ENCODE results near the gene COMP. TPM values are rescaled to one million over a fixed set of nuclear protein-coding genes. Genes with fewer than 3 reads are reported as not detected.
"Not testable (repeated sequence)": the region's sequence is repeated elsewhere in the genome, so short reads cannot be mapped to it uniquely, and the experiment has no call there.

COMP gene
- total RNA-seq, 1 donor from 2014 or later, result 0.98 TPM

GRCh38 chr19:18736415-18737336, 54.4 kb downstream of the COMP start:
- TF ChIP-seq POLR2AphosphoS5 (IDR thresholded peaks at IDR 0.05; ENCODE audit: insufficient read depth in 1 of 2, low read depth in 1 of 2), result no peak
- TF ChIP-seq POLR2A (IDR thresholded peaks at IDR 0.05), result no peak
- TF ChIP-seq CTCF (IDR thresholded peaks at IDR 0.05), result no peak
- Histone ChIP-seq H3K27me3 (no peaks in the 10 kb centered on the region), H3K27ac (no peak overlapping the region), H3K36me3 (no peaks in the 10 kb centered on the region), H3K9me3 (no peaks in the 10 kb centered on the region), H3K4me3 (no peak overlapping the region), H3K4me1 (peaks cover 19% of the 10 kb centered on the region)
- intact Hi-C loops (cut with DNase I), result no loop called here
- DNase-seq (ENCODE audit: extremely low spot score in 2 of 2), result no peak

GRCh38 chr19:18735752-18736151, 55.4 kb downstream of the COMP start:
- intact Hi-C loops (cut with DNase I), result no loop called here
- Histone ChIP-seq H3K4me3 (no peak overlapping the region), H3K27ac (no peak overlapping the region), H3K36me3 (no peaks in the 10 kb centered on the region), H3K9me3 (no peaks in the 10 kb centered on the region), H3K27me3 (no peaks in the 10 kb centered on the region), H3K4me1 (peaks cover 10% of the 10 kb centered on the region)
- DNase-seq (ENCODE audit: extremely low spot score in 2 of 2), result no peak
- no peak for TF ChIP-seq CTCF (IDR thresholded peaks at IDR 0.05)
- TF ChIP-seq POLR2AphosphoS5 (IDR thresholded peaks at IDR 0.05; ENCODE audit: insufficient read depth in 1 of 2, low read depth in 1 of 2), result no peak

- H3K4me1 ChIP-seq, result peaks cover 10% of the 10 kb centered on the region
- DNase-seq (ENCODE audit: extremely low spot score in 2 of 2), result no peak
- H3K36me3 ChIP-seq, result no peaks in the 10 kb centered on the region
- intact Hi-C loops (cut with DNase I), result no loop called here
- no peak for TF ChIP-seq POLR2AphosphoS5 (IDR thresholded peaks at IDR 0.05; ENCODE audit: insufficient read depth in 1 of 2, low read depth in 1 of 2)
- TF ChIP-seq CTCF (IDR thresholded peaks at IDR 0.05), result no peak
- no peak for TF ChIP-seq POLR2A (IDR thresholded peaks at IDR 0.05)
- no peaks in the 10 kb centered on the region for H3K9me3 ChIP-seq
- no peak overlapping the region for H3K4me3 ChIP-seq
- H3K27ac ChIP-seq, result no peak overlapping the region
- H3K27me3 ChIP-seq, result no peaks in the 10 kb centered on the region
Measured at GRCh38 chr19:18735324-18735723, 55.8 kb downstream of the COMP start.

- H3K4me1 ChIP-seq; H3K9me3 ChIP-seq; H3K36me3 ChIP-seq; DNase-seq (ENCODE audit: extremely low spot score in 2 of 2); H3K4me3 ChIP-seq; intact Hi-C loops (cut with DNase I); H3K27me3 ChIP-seq: not testable (repeated sequence)
- H3K27ac ChIP-seq, result peak overlapping the region; percentile 36
Measured at GRCh38 chr19:18733762-18734332, 57.3 kb downstream of the COMP start.

- no peak for DNase-seq (ENCODE audit: extremely low spot score in 2 of 2)
- H3K27me3 ChIP-seq, result no peaks in the 10 kb centered on the region
- H3K27ac ChIP-seq, result peak overlapping the region; percentile 36
- peaks cover 10% of the 10 kb centered on the region for H3K4me1 ChIP-seq
- peak in 1 of 2 donors; percentile 49 for TF ChIP-seq POLR2AphosphoS5 (IDR thresholded peaks at IDR 0.05; ENCODE audit: insufficient read depth in 1 of 2, low read depth in 1 of 2)
- no peak for TF ChIP-seq POLR2A (IDR thresholded peaks at IDR 0.05)
- no peak overlapping the region for H3K4me3 ChIP-seq
- H3K36me3 ChIP-seq, result no peaks in the 10 kb centered on the region
- intact Hi-C loops (cut with DNase I), result no loop called here
- H3K9me3 ChIP-seq, result no peaks in the 10 kb centered on the region
Measured at GRCh38 chr19:18733196-18733647, 57.9 kb downstream of the COMP start.

Other genes with a start within 250 kb of the COMP start
- gene FKBP8, start 247.7 kb downstream of the COMP start, total RNA-seq, result 376 TPM
- 131 TPM for gene KXD1, start 233.4 kb downstream of the COMP start, total RNA-seq
- gene UBA52, start 219.4 kb downstream of the COMP start, total RNA-seq, result 747 TPM
- 124 TPM for gene REX1BD, start 202.5 kb downstream of the COMP start, total RNA-seq
- gene CRLF1, start 184.5 kb downstream of the COMP start, total RNA-seq, result 15.2 TPM
- 4.2 TPM for gene TMEM59L, start 178.4 kb downstream of the COMP start, total RNA-seq
- 8.3 TPM for gene KLHL26, start 154.3 kb downstream of the COMP start, total RNA-seq
- gene CRTC1, start 107.6 kb downstream of the COMP start, total RNA-seq, result 7.4 TPM
- gene UPF1, start 40.7 kb upstream of the COMP start, total RNA-seq, result 77.8 TPM
- gene CERS1, start 104.9 kb upstream of the COMP start, total RNA-seq, result 0.49 TPM
- 212 TPM for gene COPE, start 128.1 kb upstream of the COMP start, total RNA-seq
- gene DDX49, start 128.4 kb upstream of the COMP start, total RNA-seq, result 36.3 TPM
- 30.9 TPM for gene HOMER3, start 149.9 kb upstream of the COMP start, total RNA-seq
- gene SUGP2, start 242.2 kb upstream of the COMP start, total RNA-seq, result 57.9 TPM
- 26.5 TPM for gene ARMC6, start 242.3 kb upstream of the COMP start, total RNA-seq